Epithelial cell of esophagus (primary cell): ENCODE results near the gene ARHGAP25.

Experiments
- DNase-seq: peaks from one replicate; pipeline ENCODE4 v3.0.0; 2010; ENCODE audit warnings: low read depth
- H3K4me3 ChIP-seq: 2 replicates; pipeline ENCODE4 v1.5.1; 2011; ENCODE audit warnings: mild to moderate bottlenecking, low read length, control low read depth
- TF ChIP-seq, protein P1 (sequence below): IDR thresholded peaks from 2 replicates; pipeline ENCODE4 v1.5.1; 2011; ENCODE audit warnings: low read depth, mild to moderate bottlenecking, low read length, control low read depth, inconsistent platforms; ENCODE audit not compliant: insufficient read depth; ENCODE audit errors: missing control alignments

ARHGAP25 gene

DNA sequence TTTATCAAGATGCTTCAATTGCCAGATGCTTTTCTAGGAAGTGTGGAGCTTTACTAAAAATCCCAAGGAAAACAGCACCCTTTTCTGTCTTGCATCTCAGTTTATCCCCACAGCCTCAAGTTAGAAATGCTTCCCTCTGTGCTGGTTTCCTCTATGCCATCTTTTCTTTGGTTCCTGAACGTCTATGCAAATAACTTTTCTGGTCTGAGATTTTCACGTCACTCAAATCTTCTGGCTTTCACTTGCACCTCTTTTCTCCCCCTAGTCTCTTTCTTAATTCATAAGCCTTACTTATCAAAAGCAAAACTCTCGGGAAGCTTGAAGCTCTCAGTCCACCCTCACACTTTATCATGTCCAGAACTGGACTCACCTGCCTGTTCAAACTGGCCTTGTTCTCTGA is 33.9 kb downstream of the ARHGAP25 start:
- no peak overlapping the region for H3K4me3 ChIP-seq
- DNase-seq: no peak
- TF ChIP-seq, protein P1, sequence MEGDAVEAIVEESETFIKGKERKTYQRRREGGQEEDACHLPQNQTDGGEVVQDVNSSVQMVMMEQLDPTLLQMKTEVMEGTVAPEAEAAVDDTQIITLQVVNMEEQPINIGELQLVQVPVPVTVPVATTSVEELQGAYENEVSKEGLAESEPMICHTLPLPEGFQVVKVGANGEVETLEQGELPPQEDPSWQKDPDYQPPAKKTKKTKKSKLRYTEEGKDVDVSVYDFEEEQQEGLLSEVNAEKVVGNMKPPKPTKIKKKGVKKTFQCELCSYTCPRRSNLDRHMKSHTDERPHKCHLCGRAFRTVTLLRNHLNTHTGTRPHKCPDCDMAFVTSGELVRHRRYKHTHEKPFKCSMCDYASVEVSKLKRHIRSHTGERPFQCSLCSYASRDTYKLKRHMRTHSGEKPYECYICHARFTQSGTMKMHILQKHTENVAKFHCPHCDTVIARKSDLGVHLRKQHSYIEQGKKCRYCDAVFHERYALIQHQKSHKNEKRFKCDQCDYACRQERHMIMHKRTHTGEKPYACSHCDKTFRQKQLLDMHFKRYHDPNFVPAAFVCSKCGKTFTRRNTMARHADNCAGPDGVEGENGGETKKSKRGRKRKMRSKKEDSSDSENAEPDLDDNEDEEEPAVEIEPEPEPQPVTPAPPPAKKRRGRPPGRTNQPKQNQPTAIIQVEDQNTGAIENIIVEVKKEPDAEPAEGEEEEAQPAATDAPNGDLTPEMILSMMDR: no peak

DNA sequence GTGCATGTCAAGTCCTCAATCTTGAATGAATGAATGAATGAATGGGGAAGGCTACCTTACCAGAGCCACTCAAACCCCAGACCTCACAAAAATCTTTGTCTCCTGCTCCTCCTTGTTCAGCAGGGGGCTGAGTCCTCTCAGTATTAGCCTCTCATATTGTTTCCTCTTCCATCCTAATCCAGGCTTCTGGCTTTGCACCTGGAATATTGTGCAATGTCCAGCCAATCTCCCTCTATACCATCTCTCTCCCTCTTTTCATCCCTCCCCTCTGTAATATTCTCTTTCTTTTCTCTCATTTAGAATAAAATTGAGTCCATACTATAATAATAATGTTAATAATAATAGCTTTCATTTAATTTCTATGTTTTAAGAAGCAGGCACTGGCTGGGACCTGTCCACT is 34.3 kb downstream of the ARHGAP25 start:
- no peak overlapping the region for H3K4me3 ChIP-seq
- TF ChIP-seq, protein P1: no peak
- DNase-seq: no peak

DNA sequence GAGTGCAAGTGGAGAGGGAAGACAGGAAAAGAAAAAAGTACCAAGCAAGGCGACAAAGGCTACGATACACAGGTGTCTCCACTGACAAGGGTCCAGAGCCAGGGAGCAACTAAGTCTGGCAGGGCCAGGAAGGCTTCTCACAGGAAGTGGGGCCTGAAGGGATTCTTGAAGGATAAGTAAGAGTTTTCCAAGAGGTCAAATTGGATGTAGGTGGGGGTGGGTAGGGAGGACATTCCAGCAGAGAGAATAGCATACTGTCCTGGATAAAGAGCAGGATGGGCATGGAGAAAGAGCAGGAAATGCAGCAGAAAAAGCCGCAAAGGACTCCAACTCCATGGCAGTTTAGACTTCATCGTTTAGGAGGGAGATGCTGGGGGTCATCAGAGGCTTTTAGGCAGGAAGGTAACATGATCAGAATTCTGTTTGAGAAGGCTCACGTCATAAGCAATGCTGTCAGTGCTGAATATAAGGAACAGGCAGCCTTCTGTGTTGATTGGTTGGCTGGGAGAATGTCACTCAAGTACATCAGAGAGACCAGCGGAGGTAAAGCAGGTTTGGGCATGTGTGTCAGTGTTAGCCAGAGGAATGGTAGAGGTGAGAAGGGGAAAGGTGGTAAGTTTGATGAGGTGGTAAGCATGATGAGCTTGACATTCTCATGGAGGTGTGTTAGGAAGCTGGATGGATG is 35.1 kb downstream of the ARHGAP25 start:
- no peak overlapping the region for H3K4me3 ChIP-seq
- DNase-seq: peak; percentile 61
- TF ChIP-seq, protein P1: no peak

DNA sequence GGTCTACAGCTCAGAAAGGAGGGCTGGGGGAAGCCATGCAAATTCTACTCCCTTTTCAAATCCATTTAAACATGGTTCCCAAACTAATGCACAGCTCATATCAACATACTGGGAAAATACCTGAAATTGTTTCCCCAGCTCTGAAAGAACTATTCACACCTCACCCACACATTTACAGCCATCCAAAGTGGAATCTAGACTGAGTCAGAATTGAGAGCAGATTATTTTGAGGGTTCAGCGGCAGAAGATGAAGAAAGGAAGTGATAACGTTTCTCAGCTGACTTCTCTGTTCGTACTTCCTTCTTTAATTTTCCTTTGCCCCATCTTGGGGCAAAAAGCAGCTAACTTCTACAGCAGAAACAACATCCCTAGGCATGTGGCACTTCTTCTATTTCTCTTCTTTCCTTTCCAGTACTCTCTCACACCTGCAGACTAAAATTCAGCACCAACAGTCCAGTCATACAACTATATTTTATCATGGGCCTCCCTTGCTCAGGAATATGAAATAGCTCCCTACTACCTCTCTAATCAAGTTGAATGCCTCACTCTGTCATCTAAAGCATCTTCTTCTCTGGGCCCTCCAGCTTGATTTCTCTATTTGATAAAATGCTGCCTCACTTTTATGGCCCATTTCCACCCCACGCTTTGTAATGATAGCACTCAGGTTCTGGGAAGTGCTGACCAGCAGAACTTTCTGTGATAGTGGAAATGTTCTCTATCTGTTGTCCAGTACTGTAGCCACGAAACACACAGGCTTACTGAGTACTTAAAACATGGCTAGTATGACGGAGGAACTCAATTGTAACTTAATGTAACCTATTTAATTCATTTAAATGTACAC is 35.9 kb downstream of the ARHGAP25 start:
- no peak overlapping the region for H3K4me3 ChIP-seq
- TF ChIP-seq, protein P1: no peak
- DNase-seq: no peak

DNA sequence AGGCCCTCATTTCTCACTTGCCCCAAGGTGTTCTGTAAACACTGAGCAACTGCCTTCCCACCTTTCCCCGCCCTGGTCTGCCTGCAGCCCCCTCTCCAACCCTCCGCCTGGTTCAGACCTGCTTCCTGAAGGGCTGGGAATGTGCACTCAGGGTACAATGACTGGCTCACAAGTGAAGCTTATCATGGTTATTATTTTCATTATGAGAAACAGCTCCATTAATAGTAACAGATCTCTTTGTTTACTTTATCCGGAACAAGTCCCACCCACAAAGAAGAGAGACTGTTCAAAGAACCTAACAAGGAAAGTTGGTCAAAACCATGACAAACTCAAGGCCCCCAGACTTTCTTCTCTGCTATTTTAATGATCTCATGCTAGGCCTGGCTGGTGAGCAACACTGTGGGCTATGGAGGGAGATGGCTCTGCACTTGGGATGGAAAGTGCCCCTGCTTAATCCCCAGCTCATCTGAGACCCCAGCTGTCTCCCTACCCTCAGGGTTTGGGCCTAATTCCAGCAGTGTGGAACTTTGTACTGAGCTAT is 36.7 kb downstream of the ARHGAP25 start:
- no peak overlapping the region for H3K4me3 ChIP-seq
- TF ChIP-seq, protein P1: no peak
- DNase-seq: no peak

DNA sequence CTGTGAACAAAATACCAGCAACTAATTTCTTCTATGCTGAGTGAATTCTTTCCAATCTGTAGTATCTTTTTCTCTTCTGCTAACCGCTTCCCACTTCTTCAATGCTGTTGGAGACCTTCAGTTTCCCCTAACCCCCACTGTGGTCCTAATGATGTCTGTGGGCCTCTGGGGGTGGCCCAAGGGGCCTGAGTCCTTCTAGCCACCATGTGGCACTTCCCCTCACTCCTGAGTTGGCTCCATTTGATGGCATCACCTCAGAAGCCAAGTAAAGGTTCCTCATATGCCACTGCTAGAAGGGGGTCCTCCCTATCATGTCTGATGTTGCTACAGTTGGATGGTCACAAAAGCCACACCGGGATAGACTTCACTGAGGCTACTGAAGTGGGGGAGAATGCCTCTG is 37.5 kb downstream of the ARHGAP25 start:
- TF ChIP-seq, protein P1: no peak
- no peak for DNase-seq
- no peak overlapping the region for H3K4me3 ChIP-seq
